ENCODE results near the gene EGLN3. TPM values are rescaled to one million over a fixed set of nuclear protein-coding genes. Genes with fewer than 3 reads are reported as not detected.

Gene EGLN3
- total and polyA plus RNA-seq, 2 of the 13 experiments (the other 11 are each of a cell fraction or from before 2014, with no cell fraction given), result 0.18 to 27.3 TPM

DNA sequence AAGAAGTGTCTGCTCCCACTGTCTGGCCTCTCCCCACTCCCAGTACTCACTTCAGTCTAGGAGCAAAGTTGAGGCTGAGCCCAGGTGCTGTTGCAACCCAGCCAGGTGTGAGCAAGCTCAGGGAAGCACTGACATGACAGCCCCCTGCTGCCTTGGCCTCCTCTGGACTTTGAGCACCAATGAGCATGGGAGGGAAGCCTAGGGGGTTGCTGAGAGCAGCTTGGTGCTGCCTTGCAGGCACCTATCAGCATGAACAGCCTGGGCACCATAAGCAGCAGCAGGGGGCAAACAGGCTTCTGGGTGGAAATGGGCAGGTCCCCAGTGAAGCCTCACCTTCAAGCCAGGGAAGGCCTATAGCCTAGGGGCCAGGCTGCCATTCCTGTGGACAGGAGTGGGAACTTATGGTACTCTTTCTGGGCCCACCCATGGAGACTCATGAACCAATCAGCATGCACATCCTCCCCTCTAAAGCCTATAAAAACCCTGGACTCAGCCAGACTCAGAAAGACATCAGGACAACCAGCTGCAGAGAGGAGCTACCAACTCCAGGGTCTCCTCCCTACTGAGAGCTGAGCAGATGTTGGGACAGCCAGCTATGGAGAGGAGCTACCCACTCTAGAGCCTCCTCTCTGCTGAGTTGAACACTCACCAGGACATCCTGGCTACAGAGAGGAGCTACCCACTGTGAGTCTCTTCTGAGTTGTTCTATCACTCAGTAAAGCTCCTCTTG, 49.3 kb downstream of the EGLN3 start (continued):
- TF ChIP-seq HNF4A (CRISPR knock-in tag; IDR thresholded peaks at IDR 0.05) (peak; percentile 54), ZNF782 (CRISPR knock-in tag; IDR thresholded peaks at IDR 0.05; ENCODE audit: borderline replicate concordance) (peak; percentile 57; the same call in 1 of the 2 replicates), ZNF660 (CRISPR knock-in tag; IDR thresholded peaks at IDR 0.05; ENCODE audit: borderline replicate concordance, low read depth) (no peak), SNAPC2 (CRISPR knock-in tag; IDR thresholded peaks at IDR 0.05) (no peak), ZNF432 (CRISPR knock-in tag; IDR thresholded peaks at IDR 0.05; ENCODE audit: borderline replicate concordance) (0 out of 2 replicates have a peak, but pooled peaks have one; percentile 35), HDAC1 (CRISPR knock-in tag; IDR thresholded peaks at IDR 0.05) (peak; percentile 48; the same call in 1 of the 2 replicates), ZMYM3 (CRISPR knock-in tag; IDR thresholded peaks at IDR 0.05) (peak; percentile 57), FOXJ3 (CRISPR knock-in tag; IDR thresholded peaks at IDR 0.05; ENCODE audit: borderline replicate concordance) (no peak), MED1 (CRISPR knock-in tag; IDR thresholded peaks at IDR 0.05) (no peak), RBM22 (optimal IDR thresholded peaks at IDR 0.05; ENCODE audit: low read length) (no peak), ZNF33A (CRISPR knock-in tag; IDR thresholded peaks at IDR 0.05; ENCODE audit: borderline replicate concordance) (no peak), NFYB (CRISPR knock-in tag; IDR thresholded peaks at IDR 0.05) (no peak), MIXL1 (CRISPR knock-in tag; IDR thresholded peaks at IDR 0.05) (no peak)
- TF ChIP-seq, protein P1, sequence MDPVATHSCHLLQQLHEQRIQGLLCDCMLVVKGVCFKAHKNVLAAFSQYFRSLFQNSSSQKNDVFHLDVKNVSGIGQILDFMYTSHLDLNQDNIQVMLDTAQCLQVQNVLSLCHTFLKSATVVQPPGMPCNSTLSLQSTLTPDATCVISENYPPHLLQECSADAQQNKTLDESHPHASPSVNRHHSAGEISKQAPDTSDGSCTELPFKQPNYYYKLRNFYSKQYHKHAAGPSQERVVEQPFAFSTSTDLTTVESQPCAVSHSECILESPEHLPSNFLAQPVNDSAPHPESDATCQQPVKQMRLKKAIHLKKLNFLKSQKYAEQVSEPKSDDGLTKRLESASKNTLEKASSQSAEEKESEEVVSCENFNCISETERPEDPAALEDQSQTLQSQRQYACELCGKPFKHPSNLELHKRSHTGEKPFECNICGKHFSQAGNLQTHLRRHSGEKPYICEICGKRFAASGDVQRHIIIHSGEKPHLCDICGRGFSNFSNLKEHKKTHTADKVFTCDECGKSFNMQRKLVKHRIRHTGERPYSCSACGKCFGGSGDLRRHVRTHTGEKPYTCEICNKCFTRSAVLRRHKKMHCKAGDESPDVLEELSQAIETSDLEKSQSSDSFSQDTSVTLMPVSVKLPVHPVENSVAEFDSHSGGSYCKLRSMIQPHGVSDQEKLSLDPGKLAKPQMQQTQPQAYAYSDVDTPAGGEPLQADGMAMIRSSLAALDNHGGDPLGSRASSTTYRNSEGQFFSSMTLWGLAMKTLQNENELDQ (CRISPR knock-in tag; IDR thresholded peaks at IDR 0.05; ENCODE audit: borderline replicate concordance), result no peak
- TF ChIP-seq, protein P2, sequence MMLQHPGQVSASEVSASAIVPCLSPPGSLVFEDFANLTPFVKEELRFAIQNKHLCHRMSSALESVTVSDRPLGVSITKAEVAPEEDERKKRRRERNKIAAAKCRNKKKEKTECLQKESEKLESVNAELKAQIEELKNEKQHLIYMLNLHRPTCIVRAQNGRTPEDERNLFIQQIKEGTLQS (CRISPR knock-in tag; IDR thresholded peaks at IDR 0.05), result no peak
- TF ChIP-seq, protein P3, sequence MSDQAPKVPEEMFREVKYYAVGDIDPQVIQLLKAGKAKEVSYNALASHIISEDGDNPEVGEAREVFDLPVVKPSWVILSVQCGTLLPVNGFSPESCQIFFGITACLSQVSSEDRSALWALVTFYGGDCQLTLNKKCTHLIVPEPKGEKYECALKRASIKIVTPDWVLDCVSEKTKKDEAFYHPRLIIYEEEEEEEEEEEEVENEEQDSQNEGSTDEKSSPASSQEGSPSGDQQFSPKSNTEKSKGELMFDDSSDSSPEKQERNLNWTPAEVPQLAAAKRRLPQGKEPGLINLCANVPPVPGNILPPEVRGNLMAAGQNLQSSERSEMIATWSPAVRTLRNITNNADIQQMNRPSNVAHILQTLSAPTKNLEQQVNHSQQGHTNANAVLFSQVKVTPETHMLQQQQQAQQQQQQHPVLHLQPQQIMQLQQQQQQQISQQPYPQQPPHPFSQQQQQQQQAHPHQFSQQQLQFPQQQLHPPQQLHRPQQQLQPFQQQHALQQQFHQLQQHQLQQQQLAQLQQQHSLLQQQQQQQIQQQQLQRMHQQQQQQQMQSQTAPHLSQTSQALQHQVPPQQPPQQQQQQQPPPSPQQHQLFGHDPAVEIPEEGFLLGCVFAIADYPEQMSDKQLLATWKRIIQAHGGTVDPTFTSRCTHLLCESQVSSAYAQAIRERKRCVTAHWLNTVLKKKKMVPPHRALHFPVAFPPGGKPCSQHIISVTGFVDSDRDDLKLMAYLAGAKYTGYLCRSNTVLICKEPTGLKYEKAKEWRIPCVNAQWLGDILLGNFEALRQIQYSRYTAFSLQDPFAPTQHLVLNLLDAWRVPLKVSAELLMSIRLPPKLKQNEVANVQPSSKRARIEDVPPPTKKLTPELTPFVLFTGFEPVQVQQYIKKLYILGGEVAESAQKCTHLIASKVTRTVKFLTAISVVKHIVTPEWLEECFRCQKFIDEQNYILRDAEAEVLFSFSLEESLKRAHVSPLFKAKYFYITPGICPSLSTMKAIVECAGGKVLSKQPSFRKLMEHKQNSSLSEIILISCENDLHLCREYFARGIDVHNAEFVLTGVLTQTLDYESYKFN (CRISPR knock-in tag; conservative IDR thresholded peaks at IDR 0.05), result no peak
